NT2/D1 (cell line): Measurements from ENCODE around the gene ELMOD1.

Experiments
- SUZ12 ChIP-seq: IDR thresholded peaks from 2 replicates; pipeline ENCODE4 v1.6.1; 2011; ENCODE audit not compliant: insufficient read length, insufficient read depth; ENCODE audit errors: extremely low read depth
- ZNF274 ChIP-seq: IDR thresholded peaks from 2 replicates; pipeline ENCODE4 v1.6.1; 2011; ENCODE audit warnings: mild to moderate bottlenecking, low read depth, low read length

DNA sequence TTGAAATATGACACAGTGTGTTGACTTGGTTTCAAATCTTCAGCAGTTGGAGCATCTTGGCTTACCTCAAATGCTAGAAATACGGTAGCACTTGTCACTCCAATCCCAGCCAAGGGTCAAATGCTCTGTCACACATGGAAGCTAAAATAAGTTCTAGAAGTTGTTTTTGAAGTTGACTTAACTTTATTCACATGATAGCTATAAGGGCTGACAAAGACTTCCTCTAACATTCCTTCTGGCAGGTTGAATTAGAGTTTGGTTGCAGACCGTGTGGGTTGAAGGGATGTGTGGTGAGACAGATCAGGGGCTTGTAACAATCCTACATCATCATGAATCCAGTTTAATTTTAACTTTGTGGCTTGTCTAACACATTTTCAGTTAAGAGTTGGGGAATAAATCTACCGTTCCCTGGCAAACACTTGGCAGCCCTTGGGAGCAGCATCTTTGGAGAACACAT, 116.3 kb downstream of the ELMOD1 start:
- TF ChIP-seq SUZ12, result no peak
- no peak for TF ChIP-seq ZNF274
